Neuronal stem cell (in vitro differentiated cells): ENCODE measurements around the gene UMODL1.
A peak's percentile ranks its signal among the peaks of the same experiment; 100 is the strongest.

ENCODE experiments used
- DNase-seq: peaks from one replicate; pipeline ENCODE4 v3.0.0-alpha.2; 2013; ENCODE audit warnings: low spot score
- H2AFZ ChIP-seq: one replicate; pipeline ENCODE4 v1.6.1; 2013; ENCODE audit warnings: mild to moderate bottlenecking, low read length, inconsistent platforms
- H2AK5ac ChIP-seq: 2 replicates; pipeline ENCODE4 v1.6.1; 2013; ENCODE audit warnings: low read depth, mild to moderate bottlenecking, inconsistent platforms, low read length, moderate library complexity, mixed read lengths
- H2BK120ac ChIP-seq: 2 replicates; pipeline ENCODE4 v1.6.1; 2013; ENCODE audit warnings: low read depth, mild to moderate bottlenecking, inconsistent platforms, low read length, moderate library complexity, mixed read lengths
- H2BK12ac ChIP-seq: one replicate; pipeline ENCODE4 v1.6.1; 2013; ENCODE audit warnings: low read length, inconsistent platforms
- H2BK15ac ChIP-seq: 2 replicates; pipeline ENCODE4 v1.6.1; 2013; ENCODE audit warnings: mild to moderate bottlenecking, low read length, inconsistent platforms, mixed read lengths
- H2BK5ac ChIP-seq: one replicate; pipeline ENCODE4 v1.6.1; 2013; ENCODE audit warnings: inconsistent platforms, mild to moderate bottlenecking, low read length, moderate library complexity
- H3K14ac ChIP-seq: one replicate; pipeline ENCODE4 v1.6.1; 2013; ENCODE audit warnings: low read length, inconsistent platforms
- H3K18ac ChIP-seq: 2 replicates; pipeline ENCODE4 v1.6.1; 2013; ENCODE audit warnings: low read length, inconsistent platforms
- H3K23ac ChIP-seq: 2 replicates; pipeline ENCODE4 v1.6.1; 2013; ENCODE audit warnings: low read depth, mild to moderate bottlenecking, mixed read lengths, low read length, inconsistent platforms; ENCODE audit not compliant: poor library complexity
- H3K27ac ChIP-seq: replicated peaks from 3 replicates; pipeline ENCODE4 v1.5.1; 2013; ENCODE audit warnings: low read length, inconsistent platforms
- H3K27me3 ChIP-seq, 3 experiments: 2 replicates each; pipeline ENCODE4 v1.6.1; 2013; ENCODE audit warnings: low read length in 3 of 3, mild to moderate bottlenecking in 2 of 3, inconsistent platforms in 1 of 3, low read depth in 1 of 3, mixed read lengths in 1 of 3, moderate library complexity in 1 of 3; ENCODE audit not compliant: control insufficient read depth in 3 of 3, insufficient read depth in 3 of 3
- H3K36me3 ChIP-seq, 2 donors: replicated peaks in 1 of 2; 2 replicates each; pipeline ENCODE4 v1.6.1; 2013; ENCODE audit warnings: low read length in 2 of 2; ENCODE audit not compliant: control insufficient read depth in 2 of 2, insufficient read depth in 2 of 2
- H3K4ac ChIP-seq: 2 replicates; pipeline ENCODE4 v1.6.1; 2013; ENCODE audit warnings: inconsistent platforms, mild to moderate bottlenecking, low read length, moderate library complexity
- H3K4me1 ChIP-seq, 2 donors: 1 replicate in 1 of 2; 2 replicates in 1 of 2; pipeline ENCODE4 v1.6.1; 2013; ENCODE audit warnings: low read length in 2 of 2, low read depth in 1 of 2; ENCODE audit not compliant: control insufficient read depth in 2 of 2, insufficient read depth in 1 of 2
- H3K4me2 ChIP-seq: one replicate; pipeline ENCODE4 v1.6.1; 2013; ENCODE audit warnings: mild to moderate bottlenecking, low read length, inconsistent platforms; ENCODE audit not compliant: insufficient read depth, poor library complexity, severe bottlenecking
- H3K4me3 ChIP-seq, 2 donors: 2 replicates each; pipeline ENCODE4 v1.5.1; 2013; ENCODE audit warnings: low read length in 2 of 2, mild to moderate bottlenecking in 2 of 2, inconsistent platforms in 1 of 2, moderate library complexity in 1 of 2
- H3K79me1 ChIP-seq: one replicate; pipeline ENCODE4 v1.6.1; 2013; ENCODE audit warnings: low read depth, mild to moderate bottlenecking, inconsistent platforms, low read length, moderate library complexity
- H3K9ac ChIP-seq: one replicate; pipeline ENCODE4 v1.6.1; 2013; ENCODE audit warnings: mild to moderate bottlenecking, low read depth, low read length, inconsistent platforms; ENCODE audit not compliant: poor library complexity
- H3K9me3 ChIP-seq, 2 donors: replicated peaks in 1 of 2; 2 replicates each; pipeline versions ENCODE3 to v1.6.1; 2013; ENCODE audit warnings: low read length in 2 of 2, mild to moderate bottlenecking in 2 of 2, inconsistent platforms in 1 of 2, low read depth in 1 of 2, mixed read lengths in 1 of 2, moderate library complexity in 1 of 2; ENCODE audit not compliant: control insufficient read depth in 2 of 2, insufficient read depth in 1 of 2
- H4K8ac ChIP-seq: one replicate; pipeline ENCODE4 v1.6.1; 2013; ENCODE audit warnings: low read depth, mild to moderate bottlenecking, inconsistent platforms, low read length, moderate library complexity
- H4K91ac ChIP-seq: one replicate; pipeline ENCODE4 v1.6.1; 2013; ENCODE audit warnings: low read length, low read depth, mild to moderate bottlenecking, inconsistent platforms; ENCODE audit not compliant: poor library complexity
- WGBS, 2 donors: extraction: QIAGEN DNeasy Blood & Tissue Kit; methylation state at CpG; one replicate each; pipeline ENCODE4 v1.1.7; 2013; ENCODE audit warnings: missing lambda C conversion rate in 2 of 2, mixed read lengths in 1 of 2; ENCODE audit not compliant: insufficient read length in 2 of 2, insufficient replicate concordance in 1 of 2; ENCODE audit errors: extremely low coverage in 2 of 2; 5-methylcytosine and 5-hydroxymethylcytosine counted together

The UMODL1 gene

GRCh38 chr21:42125571-42126544 is 54.7 kb downstream of the UMODL1 start:
- WGBS, 2 donors, result no CpG with 5 or more reads among the region's 29 CpGs

GRCh38 chr21:42127164-42128150 is 56.3 kb downstream of the UMODL1 start:
- no peak overlapping the region for H2BK15ac ChIP-seq
- H2BK12ac ChIP-seq, result no peak overlapping the region
- H3K9ac ChIP-seq, result no peak overlapping the region
- H3K27me3 ChIP-seq, result no peaks in the 10 kb centered on the region
- H2BK5ac ChIP-seq, result no peak overlapping the region
- no peak overlapping the region for H4K91ac ChIP-seq
- no peak overlapping the region for H4K8ac ChIP-seq
- no peak overlapping the region for H3K27ac ChIP-seq
- H3K4ac ChIP-seq, result no peak overlapping the region
- no peak overlapping the region for H2BK120ac ChIP-seq
- no peak overlapping the region for H2AFZ ChIP-seq
- no peak overlapping the region for H2AK5ac ChIP-seq
- H3K14ac ChIP-seq, result no peak overlapping the region
- no peak overlapping the region for H3K18ac ChIP-seq
- no CpG with 5 or more reads among the region's 36 CpGs for WGBS, 2 donors
- no peak overlapping the region for H3K4me3 ChIP-seq
- no peak overlapping the region for H3K4me2 ChIP-seq
- H3K9me3 ChIP-seq, result no peaks in the 10 kb centered on the region
- no peaks in the 10 kb centered on the region for H3K79me1 ChIP-seq
- no peaks in the 10 kb centered on the region for H3K36me3 ChIP-seq
- no peak overlapping the region for H3K23ac ChIP-seq
- no peak for DNase-seq
- H3K4me1 ChIP-seq, result peaks cover 0 to under 1% of the 10 kb centered on the region in 2 donors

More at GRCh38 chr21:42125571-42126544, 54.7 kb downstream of the UMODL1 start:
- peaks cover 0 to 2% of the 10 kb centered on the region in 2 donors for H3K4me1 ChIP-seq
- peak overlapping the region; percentile 65 for H3K18ac ChIP-seq
- peak overlapping the region; percentile 46 for H3K23ac ChIP-seq
- H2AK5ac ChIP-seq, result peak overlapping the region; percentile 85
- no peak overlapping the region for H2BK5ac ChIP-seq
- H2BK12ac ChIP-seq, result no peak overlapping the region
- H3K9me3 ChIP-seq, result no peaks in the 10 kb centered on the region
- no peak overlapping the region for H2AFZ ChIP-seq
- H2BK15ac ChIP-seq, result peak overlapping the region; percentile 55
- H3K27ac ChIP-seq, result no peak overlapping the region
- no peak overlapping the region for H2BK120ac ChIP-seq
- H3K36me3 ChIP-seq, result no peaks in the 10 kb centered on the region
- no peak overlapping the region for H3K4ac ChIP-seq
- no peak overlapping the region for H3K14ac ChIP-seq
- no peak overlapping the region for H3K4me2 ChIP-seq
- H3K79me1 ChIP-seq, result no peaks in the 10 kb centered on the region
- H3K4me3 ChIP-seq, result no peak overlapping the region
- H4K8ac ChIP-seq, result no peak overlapping the region
- no peak for DNase-seq
- H3K27me3 ChIP-seq, result no peaks in the 10 kb centered on the region
- no peak overlapping the region for H4K91ac ChIP-seq
- H3K9ac ChIP-seq, result peak overlapping the region; percentile 34

DNA sequence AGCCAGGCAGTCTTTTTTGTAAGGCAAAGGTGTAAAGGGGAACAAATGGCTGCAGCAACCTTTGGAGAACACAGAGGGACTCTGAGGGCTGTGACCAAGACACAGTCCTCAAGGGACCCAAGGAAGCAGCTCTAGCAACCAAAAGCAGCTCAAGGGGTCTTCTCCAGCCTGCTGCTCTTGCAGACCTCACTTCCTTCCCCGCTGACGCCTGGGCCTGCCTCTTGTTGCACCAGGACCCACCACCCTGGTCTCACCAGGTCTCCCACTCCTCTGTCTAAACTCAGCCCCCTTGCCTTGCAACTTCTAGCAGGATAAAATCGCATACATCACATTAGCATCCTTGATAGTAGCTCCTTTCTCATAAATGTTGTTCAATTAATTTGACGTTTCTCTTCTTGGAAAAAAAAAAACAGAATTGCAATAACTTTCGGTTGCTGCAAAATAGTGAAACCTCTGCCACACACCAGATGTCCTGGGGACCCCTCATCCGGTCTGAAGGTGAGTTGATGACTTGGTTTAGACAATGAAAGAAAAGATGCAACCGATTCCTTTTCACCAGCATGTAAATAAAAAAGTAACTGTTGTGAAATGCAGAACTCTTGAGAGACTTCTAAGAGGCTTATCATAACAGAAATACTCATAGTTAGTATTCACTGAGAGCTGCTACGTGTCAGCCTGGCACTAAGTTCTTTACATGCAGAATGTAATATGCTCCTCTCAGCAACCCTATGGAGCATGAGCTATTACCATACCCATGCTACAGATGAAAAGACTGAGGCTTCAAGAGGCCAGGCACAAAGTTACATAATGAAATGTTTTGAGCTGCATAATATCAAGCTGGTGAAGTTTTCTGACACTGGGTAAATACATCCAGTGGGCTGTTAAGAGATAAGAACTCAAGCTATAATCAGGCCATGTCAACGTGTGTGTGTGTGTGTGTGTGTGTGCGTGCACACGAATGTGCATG is 58.5 kb downstream of the UMODL1 start:
- no peak for DNase-seq
- Histone ChIP-seq H3K9me3 (no peaks in the 10 kb centered on the region), H3K27ac (no peak overlapping the region), H3K4ac (no peak overlapping the region), H3K4me2 (no peak overlapping the region), H3K9ac (no peak overlapping the region), H3K27me3 (no peaks in the 10 kb centered on the region), H2BK15ac (no peak overlapping the region), H3K4me3 (no peak overlapping the region), H4K91ac (no peak overlapping the region), H4K8ac (no peak overlapping the region), H2BK12ac (no peak overlapping the region), H3K18ac (no peak overlapping the region), H3K79me1 (no peaks in the 10 kb centered on the region), H2AFZ (no peak overlapping the region), H3K14ac (no peak overlapping the region), H3K4me1 (no peaks in the 10 kb centered on the region), H2BK5ac (no peak overlapping the region), H3K36me3 (no peaks in the 10 kb centered on the region), H2AK5ac (no peak overlapping the region), H2BK120ac (no peak overlapping the region), H3K23ac (no peak overlapping the region)
- no CpG with 5 or more reads among the region's 11 CpGs for WGBS, 2 donors
